Ishikawa (cell line): ENCODE measurements around the gene TMEFF2.

ENCODE experiments used
- CEBPB ChIP-seq: IDR thresholded peaks from 2 replicates; pipeline ENCODE4 v1.6.1; 2012
- CREB1 ChIP-seq: IDR thresholded peaks from 2 replicates; pipeline ENCODE4 v1.6.1; 2012; ENCODE audit warnings: low read depth
- EGR1 ChIP-seq: IDR thresholded peaks from 2 replicates; pipeline ENCODE4 v1.6.1; 2012
- EP300 ChIP-seq: IDR thresholded peaks from 2 replicates; pipeline ENCODE4 v1.6.1; 2012; ENCODE audit warnings: borderline replicate concordance
- FOXM1 ChIP-seq: IDR thresholded peaks from 2 replicates; pipeline ENCODE4 v1.6.1; 2012; ENCODE audit warnings: low read depth, borderline replicate concordance
- NFIC ChIP-seq: IDR thresholded peaks from 2 replicates; pipeline ENCODE4 v1.6.1; 2012
- RAD21 ChIP-seq: IDR thresholded peaks from 2 replicates; pipeline ENCODE4 v1.6.1; 2012; ENCODE audit warnings: low read depth
- TAF1 ChIP-seq: IDR thresholded peaks from 2 replicates; pipeline ENCODE4 v1.6.1; 2012; ENCODE audit warnings: low read depth, mild to moderate bottlenecking
- TCF12 ChIP-seq: IDR thresholded peaks from 2 replicates; pipeline ENCODE4 v1.6.1; 2012; ENCODE audit warnings: low read depth
- TEAD4 ChIP-seq: IDR thresholded peaks from 2 replicates; pipeline ENCODE4 v1.6.1; 2012
- YY1 ChIP-seq: IDR thresholded peaks from 2 replicates; pipeline ENCODE4 v1.6.1; 2012; ENCODE audit warnings: low read depth
- ZBTB7A ChIP-seq: IDR thresholded peaks from 2 replicates; pipeline ENCODE4 v1.6.1; 2012; ENCODE audit warnings: low read depth
- TF ChIP-seq, protein P1 (sequence below): IDR thresholded peaks from 2 replicates; pipeline ENCODE4 v1.6.1; 2012
- TF ChIP-seq, protein P2 (sequence below): IDR thresholded peaks from 2 replicates; pipeline ENCODE4 v1.6.1; 2012
- TF ChIP-seq, protein P3 (sequence below): IDR thresholded peaks from 2 replicates; pipeline ENCODE4 v1.6.1; 2012; ENCODE audit warnings: low read depth, mild to moderate bottlenecking

TMEFF2 gene

DNA sequence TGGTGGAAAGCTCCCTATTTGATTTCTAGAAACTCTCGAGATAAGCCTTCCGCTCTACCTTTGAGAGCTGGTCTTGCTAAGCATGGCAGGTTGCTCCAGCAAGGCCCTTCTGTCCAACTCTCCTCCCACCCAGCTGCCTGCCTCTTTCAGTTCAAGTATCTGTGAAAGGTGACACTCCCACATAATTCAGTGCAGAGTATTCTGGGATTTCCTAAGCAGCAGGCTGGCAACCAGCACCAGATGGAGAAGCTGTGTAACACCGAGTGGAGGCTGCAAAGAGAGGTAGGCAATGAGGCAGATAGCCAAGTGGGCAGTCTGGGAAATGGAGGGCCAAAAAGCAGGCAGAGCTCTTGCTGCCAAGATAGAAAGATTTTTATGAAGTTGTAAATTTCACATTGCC is 259.5 kb downstream of the TMEFF2 start:
- TF ChIP-seq NFIC (0 out of 2 replicates have a peak, but pooled peaks have one; percentile 18), CEBPB (no peak), TCF12 (0 out of 2 replicates have a peak, but pooled peaks have one; percentile 17)

DNA sequence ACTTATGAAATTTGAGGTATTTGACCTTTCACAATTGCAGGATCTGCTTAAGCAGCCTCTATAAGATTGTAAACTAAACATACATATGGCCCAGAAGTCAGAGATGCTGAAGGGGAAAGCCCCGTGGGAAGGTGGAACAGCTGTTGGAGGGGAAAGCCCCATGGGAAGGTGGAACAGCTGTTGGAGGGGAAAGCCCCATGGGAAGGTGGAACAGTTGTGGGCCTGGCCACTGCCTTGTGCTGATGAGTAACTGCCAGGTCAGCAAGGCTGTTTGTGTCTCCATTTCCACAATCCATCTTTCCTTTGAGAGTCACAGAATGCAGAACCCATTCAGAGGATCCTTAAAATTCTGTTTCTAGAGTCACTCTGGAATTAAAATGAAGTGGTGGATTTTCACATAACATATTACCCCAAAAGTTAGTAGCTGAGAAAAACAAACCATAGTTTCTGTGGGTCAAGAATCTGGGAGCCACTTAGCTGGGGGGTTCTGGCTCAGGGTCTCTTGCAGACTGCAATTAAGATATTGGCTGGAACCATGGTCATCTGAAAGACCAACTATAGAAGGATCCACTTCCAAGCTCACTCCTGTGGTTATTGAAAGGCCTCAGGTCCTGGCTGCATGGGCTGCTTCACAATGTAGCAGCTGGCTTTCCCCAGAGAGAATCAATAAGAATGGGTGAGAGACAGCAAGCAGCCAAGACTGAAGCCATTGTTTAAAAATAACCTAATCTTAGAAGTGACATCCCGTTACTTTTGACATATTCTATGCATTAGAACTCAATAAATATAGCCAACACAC is 261.2 kb downstream of the TMEFF2 start:
- TF ChIP-seq, protein P1, sequence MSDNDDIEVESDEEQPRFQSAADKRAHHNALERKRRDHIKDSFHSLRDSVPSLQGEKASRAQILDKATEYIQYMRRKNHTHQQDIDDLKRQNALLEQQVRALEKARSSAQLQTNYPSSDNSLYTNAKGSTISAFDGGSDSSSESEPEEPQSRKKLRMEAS: no peak
- TF ChIP-seq CREB1 (no peak), ZBTB7A (no peak), CEBPB (no peak), RAD21 (no peak), EGR1 (no peak), NFIC (no peak), TEAD4 (no peak), TCF12 (no peak), TAF1 (no peak), EP300 (no peak), FOXM1 (no peak), YY1 (no peak)
- TF ChIP-seq, protein P2, sequence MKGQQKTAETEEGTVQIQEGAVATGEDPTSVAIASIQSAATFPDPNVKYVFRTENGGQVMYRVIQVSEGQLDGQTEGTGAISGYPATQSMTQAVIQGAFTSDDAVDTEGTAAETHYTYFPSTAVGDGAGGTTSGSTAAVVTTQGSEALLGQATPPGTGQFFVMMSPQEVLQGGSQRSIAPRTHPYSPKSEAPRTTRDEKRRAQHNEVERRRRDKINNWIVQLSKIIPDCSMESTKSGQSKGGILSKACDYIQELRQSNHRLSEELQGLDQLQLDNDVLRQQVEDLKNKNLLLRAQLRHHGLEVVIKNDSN: no peak
- TF ChIP-seq, protein P3, sequence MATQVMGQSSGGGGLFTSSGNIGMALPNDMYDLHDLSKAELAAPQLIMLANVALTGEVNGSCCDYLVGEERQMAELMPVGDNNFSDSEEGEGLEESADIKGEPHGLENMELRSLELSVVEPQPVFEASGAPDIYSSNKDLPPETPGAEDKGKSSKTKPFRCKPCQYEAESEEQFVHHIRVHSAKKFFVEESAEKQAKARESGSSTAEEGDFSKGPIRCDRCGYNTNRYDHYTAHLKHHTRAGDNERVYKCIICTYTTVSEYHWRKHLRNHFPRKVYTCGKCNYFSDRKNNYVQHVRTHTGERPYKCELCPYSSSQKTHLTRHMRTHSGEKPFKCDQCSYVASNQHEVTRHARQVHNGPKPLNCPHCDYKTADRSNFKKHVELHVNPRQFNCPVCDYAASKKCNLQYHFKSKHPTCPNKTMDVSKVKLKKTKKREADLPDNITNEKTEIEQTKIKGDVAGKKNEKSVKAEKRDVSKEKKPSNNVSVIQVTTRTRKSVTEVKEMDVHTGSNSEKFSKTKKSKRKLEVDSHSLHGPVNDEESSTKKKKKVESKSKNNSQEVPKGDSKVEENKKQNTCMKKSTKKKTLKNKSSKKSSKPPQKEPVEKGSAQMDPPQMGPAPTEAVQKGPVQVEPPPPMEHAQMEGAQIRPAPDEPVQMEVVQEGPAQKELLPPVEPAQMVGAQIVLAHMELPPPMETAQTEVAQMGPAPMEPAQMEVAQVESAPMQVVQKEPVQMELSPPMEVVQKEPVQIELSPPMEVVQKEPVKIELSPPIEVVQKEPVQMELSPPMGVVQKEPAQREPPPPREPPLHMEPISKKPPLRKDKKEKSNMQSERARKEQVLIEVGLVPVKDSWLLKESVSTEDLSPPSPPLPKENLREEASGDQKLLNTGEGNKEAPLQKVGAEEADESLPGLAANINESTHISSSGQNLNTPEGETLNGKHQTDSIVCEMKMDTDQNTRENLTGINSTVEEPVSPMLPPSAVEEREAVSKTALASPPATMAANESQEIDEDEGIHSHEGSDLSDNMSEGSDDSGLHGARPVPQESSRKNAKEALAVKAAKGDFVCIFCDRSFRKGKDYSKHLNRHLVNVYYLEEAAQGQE: no peak

DNA sequence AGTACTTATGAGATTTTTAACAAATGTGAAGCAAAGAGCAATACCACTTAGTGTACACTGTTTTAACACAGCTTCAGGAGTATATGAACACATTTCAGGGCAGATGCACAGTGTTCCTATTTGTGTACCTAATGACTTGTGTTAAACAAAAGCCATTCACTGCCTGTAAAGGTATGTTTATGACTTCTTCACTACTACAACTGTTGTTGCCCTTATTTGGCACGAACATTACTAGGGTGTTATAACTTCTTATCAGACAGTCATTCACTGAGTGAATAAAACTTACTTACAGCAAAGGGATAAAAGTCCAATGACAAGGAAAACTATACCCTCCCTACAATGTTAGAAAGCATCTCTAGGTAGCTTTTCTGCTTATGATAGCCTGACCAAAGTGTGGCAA is 262.4 kb downstream of the TMEFF2 start:
- TF ChIP-seq, protein P1: no peak
- no peak for TF ChIP-seq CREB1
- no peak for TF ChIP-seq EP300
- no peak for TF ChIP-seq CEBPB
- TF ChIP-seq RAD21: no peak
- TF ChIP-seq YY1: no peak
- TF ChIP-seq, protein P3: no peak
- no peak for TF ChIP-seq FOXM1
- no peak for TF ChIP-seq ZBTB7A
- no peak for TF ChIP-seq TCF12
- no peak for TF ChIP-seq NFIC
- TF ChIP-seq, protein P2: no peak
- TF ChIP-seq TAF1: no peak
- TF ChIP-seq TEAD4: no peak
- TF ChIP-seq EGR1: no peak

DNA sequence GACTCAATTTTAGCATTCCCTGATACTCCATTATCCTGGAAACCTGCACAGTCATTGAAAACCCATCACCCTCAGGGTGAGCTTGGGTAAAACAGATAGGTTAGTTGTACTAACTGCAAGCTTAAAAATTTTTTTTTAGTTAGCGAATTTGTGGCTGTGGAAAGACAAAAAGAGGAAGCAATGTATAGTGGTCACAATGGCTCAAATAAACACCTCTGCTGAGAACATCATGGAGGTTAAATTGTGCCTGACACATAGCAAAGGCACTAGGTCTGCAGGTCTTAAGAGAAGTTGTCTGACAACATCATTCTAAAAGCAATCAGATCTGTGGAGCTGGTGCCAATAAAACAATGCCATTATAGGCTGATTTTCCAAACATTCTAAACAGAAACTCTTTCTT is 263.4 kb downstream of the TMEFF2 start:
- TF ChIP-seq YY1 (no peak), CEBPB (no peak), EGR1 (no peak), TAF1 (no peak), ZBTB7A (no peak), CREB1 (no peak), TEAD4 (no peak), NFIC (no peak), TCF12 (no peak), EP300 (no peak)
- TF ChIP-seq, protein P1: no peak
- TF ChIP-seq, protein P2: no peak
- TF ChIP-seq, protein P3: no peak
